H54 (cell line): ENCODE results near the gene GALNT16.

Source experiments
- DNase-seq: peaks from one replicate; pipeline ENCODE4 v3.0.0; 2011; ENCODE audit warnings: low spot score, mixed read lengths; ENCODE audit not compliant: insufficient read length
- FAIRE-seq: peaks from 3 replicates; lab custom pipeline; 2011; peaks lifted over from hg19 to GRCh38; lab: Jason Lieb, UNC
- POLR2A ChIP-seq: IDR thresholded peaks from 2 replicates; pipeline ENCODE4 v1.6.1; 2011; ENCODE audit warnings: low read depth, mild to moderate bottlenecking, low read length

GALNT16 gene

GRCh38 chr14:69242311-69243224, 17.4 kb upstream of the GALNT16 start:
- TF ChIP-seq POLR2A, result no peak
- FAIRE-seq (no peak), DNase-seq (no peak)

- FAIRE-seq, result no peak
- no peak for DNase-seq
- no peak for TF ChIP-seq POLR2A
These were observed 15.0 kb upstream of the GALNT16 start for GRCh38 chr14:69244946-69245345.

- TF ChIP-seq POLR2A, result no peak
- no peak for FAIRE-seq
- DNase-seq, result no peak
These were observed 13.6 kb upstream of the GALNT16 start for GRCh38 chr14:69246331-69246730.

GRCh38 chr14:69247676-69248440, 12.1 kb upstream of the GALNT16 start:
- FAIRE-seq, result no peak
- TF ChIP-seq POLR2A, result no peak
- DNase-seq, result no peak

- no peak for FAIRE-seq
- no peak for DNase-seq
These were observed 10.4 kb upstream of the GALNT16 start for GRCh38 chr14:69249603-69250002.

GRCh38 chr14:69252851-69253250, 7.1 kb upstream of the GALNT16 start:
- no peak for FAIRE-seq

More at GRCh38 chr14:69249603-69250002, 10.4 kb upstream of the GALNT16 start:
- no peak for TF ChIP-seq POLR2A

GRCh38 chr14:69259168-69259526, 811 bp upstream of the GALNT16 start:
- FAIRE-seq (no peak), DNase-seq (no peak)
- TF ChIP-seq POLR2A, result no peak

More at GRCh38 chr14:69252851-69253250, 7.1 kb upstream of the GALNT16 start:
- TF ChIP-seq POLR2A, result no peak
- no peak for DNase-seq

GRCh38 chr14:69260190-69260860, 367 bp downstream of the GALNT16 start:
- FAIRE-seq (no peak), DNase-seq (no peak)
- no peak for TF ChIP-seq POLR2A

- DNase-seq, result no peak
- TF ChIP-seq POLR2A, result no peak
- FAIRE-seq, result no peak
These were observed 1.1 kb downstream of the GALNT16 start for GRCh38 chr14:69260861-69261564.

GRCh38 chr14:69261761-69262331, 1.9 kb downstream of the GALNT16 start:
- FAIRE-seq, result peak; percentile 81
- no peak for TF ChIP-seq POLR2A
- DNase-seq, result peak; percentile 61

- no peak for FAIRE-seq
These were observed 2.6 kb downstream of the GALNT16 start for GRCh38 chr14:69262516-69262915.

GRCh38 chr14:69263364-69263763, 3.4 kb downstream of the GALNT16 start:
- peak; percentile 78 for FAIRE-seq
- no peak for TF ChIP-seq POLR2A
- DNase-seq, result peak; percentile 90

More at GRCh38 chr14:69262516-69262915, 2.6 kb downstream of the GALNT16 start:
- no peak for DNase-seq
- TF ChIP-seq POLR2A, result no peak

- DNase-seq (no peak), FAIRE-seq (no peak)
- TF ChIP-seq POLR2A, result no peak
These were observed 3.8 kb downstream of the GALNT16 start for GRCh38 chr14:69263771-69264170.
